HT1080 (cell line): ENCODE results near the gene SCD5. TPM values are rescaled to one million over a fixed set of nuclear protein-coding genes. Genes with fewer than 3 reads are reported as not detected.

Experiments used
- DNase-seq: peaks from one replicate; pipeline ENCODE4 v3.0.0-alpha.2; 2015; ENCODE audit warnings: low read depth
- small RNA-seq: library from RNA; depleted of rRNA; stranded (forward); fragments of <200 nt; gene quantifications from one replicate; pipeline ENCODE3, GENCODE V24; 2014
- total RNA-seq: library from RNA; depleted of rRNA; stranded (reverse); fragments of >200 nt; shearing (Covaris generic); gene quantifications from 2 replicates; pipeline ENCODE4 v1.2.3, GENCODE V29; 2014; rRNA removed

SCD5 gene
- total RNA-seq, 1 experiment from 2014 or later, result 33.2 TPM

- DNase-seq, result no peak
Measured at GRCh38 chr4:82594456-82594855, 204.1 kb downstream of the SCD5 start.

GRCh38 chr4:82593411-82593810 is 205.2 kb downstream of the SCD5 start:
- no peak for DNase-seq

GRCh38 chr4:82592639-82593038 is 206.0 kb downstream of the SCD5 start:
- no peak for DNase-seq

GRCh38 chr4:82591592-82591991 is 207.0 kb downstream of the SCD5 start:
- DNase-seq, result no peak

GRCh38 chr4:82589756-82590155 is 208.8 kb downstream of the SCD5 start:
- DNase-seq, result no peak

- no peak for DNase-seq
Measured at GRCh38 chr4:82588771-82589270, 209.8 kb downstream of the SCD5 start.

- no peak for DNase-seq
Measured at GRCh38 chr4:82587826-82588540, 210.6 kb downstream of the SCD5 start.

GRCh38 chr4:82585690-82586435 is 212.7 kb downstream of the SCD5 start:
- no peak for DNase-seq

- no peak for DNase-seq
Measured at GRCh38 chr4:82584931-82585330, 213.7 kb downstream of the SCD5 start.

GRCh38 chr4:82583897-82584587 is 214.6 kb downstream of the SCD5 start:
- DNase-seq, result no peak

- no peak for DNase-seq
Measured at GRCh38 chr4:82579932-82580331, 218.7 kb downstream of the SCD5 start.

Small RNA genes lying within 50 kb of the gene (small RNA-seq; reads per million reads assigned to genes)
- gene MIR575, result not detected

Other genes with a start within 250 kb of the SCD5 start
- gene TMEM150C, start 236.8 kb downstream of the SCD5 start, total RNA-seq, result 1.9 TPM in 2 replicates
- 65.6 and 93.7 TPM in 2 replicates for gene SEC31A, start 92.4 kb upstream of the SCD5 start, total RNA-seq
- gene THAP9, start 101.9 kb upstream of the SCD5 start, total RNA-seq, result 2.1 and 3.1 TPM in 2 replicates
- 16.4 and 18.5 TPM in 2 replicates for gene LIN54, start 212.0 kb upstream of the SCD5 start, total RNA-seq
- gene COPS4, start 236.4 kb upstream of the SCD5 start, total RNA-seq, result 48.6 and 66.7 TPM in 2 replicates